Testis (tissue), 3 donors: ENCODE measurements around the gene SHISAL1. TPM values are rescaled to one million over a fixed set of nuclear protein-coding genes. Genes with fewer than 3 reads are reported as not detected.

Experiments used
- DNase-seq: peaks from one replicate; pipeline ENCODE4 v3.0.0-alpha.2; 2019
- H3K27ac ChIP-seq, 2 donors: fragments of 200-600 bp; sonication (generic); one replicate each; pipeline ENCODE4 v1.5.1; 2019
- H3K27me3 ChIP-seq: fragments of 200-600 bp; sonication (generic); one replicate; pipeline ENCODE4 v1.5.1; 2019
- H3K36me3 ChIP-seq: fragments of 200-600 bp; sonication (generic); one replicate; pipeline ENCODE4 v1.5.1; 2017; ENCODE audit warnings: low read depth; ENCODE audit errors: missing control alignments
- H3K4me1 ChIP-seq: fragments of 200-600 bp; sonication (generic); one replicate; pipeline ENCODE4 v1.5.1; 2019
- H3K4me3 ChIP-seq, 2 donors: fragments of 200-600 bp; sonication (generic); one replicate each; pipeline ENCODE4 v1.5.1; 2017 to 2019
- H3K9me3 ChIP-seq: fragments of 200-600 bp; sonication (generic); one replicate; pipeline ENCODE4 v1.5.1; 2017
- CTCF ChIP-seq, 3 experiments: fragments of 450-650 bp in 2 of 3; fragments of 200-600 bp in 1 of 3; sonication (generic) in 1 of 3; IDR thresholded peaks; one replicate each; pipeline ENCODE4 v1.5.1; 2016 to 2019; ENCODE audit warnings: antibody characterized with exemption in 3 of 3, mild to moderate bottlenecking in 2 of 3, moderate library complexity in 1 of 3
- POLR2A ChIP-seq: fragments of 450-650 bp; IDR thresholded peaks from one replicate; pipeline ENCODE4 v1.6.1; 2017; ENCODE audit warnings: antibody characterized with exemption, mild to moderate bottlenecking, moderate library complexity
- WGBS, 2 donors: methylation state at CpG; one replicate each; pipeline ENCODE4 v1.1.5; 2018; 5-methylcytosine and 5-hydroxymethylcytosine counted together
- intact Hi-C: fragments of 100-400 bp; cut with DNase I; formaldehyde crosslinking; loops from one replicate; pipeline ENCODE4 v1.15.1; 2023; ENCODE audit warnings: low total_unique reads
- polyA plus RNA-seq: library from polyadenylated mRNA; stranded (reverse); fragments of 350-450 nt; fragmentation: Illumina TruSeq; extraction: RNeasy Lipid Tissue Mini Kit (QIAGEN cat#74804); gene quantifications from one replicate; pipeline ENCODE4 v1.2.3, GENCODE V29; 2014; ENCODE audit warnings: low read depth, low replicate concordance; ENCODE audit not compliant: insufficient read depth
- total RNA-seq, 2 donors: library from RNA; depleted of rRNA; stranded (reverse); fragments of >200 nt; gene quantifications; one replicate each; pipeline ENCODE4 v1.2.3, GENCODE V29; 2016

SHISAL1 gene
- total and polyA plus RNA-seq, 3 donors from 2014 or later, result 3.0 to 3.9 (median 3.1) TPM

GRCh38 chr22:44278243-44279068, 34.3 kb downstream of the SHISAL1 start:
- TF ChIP-seq CTCF (IDR thresholded peaks at IDR 0.05), result no peak
- H3K4me1 ChIP-seq, result no peaks in the 10 kb centered on the region
- WGBS, 2 donors, result 90 to 91% methylated on average over 16 to 17 of the region's 17 CpGs

GRCh38 chr22:44277386-44278135, 35.2 kb downstream of the SHISAL1 start:
- no peak overlapping the region for H3K4me3 ChIP-seq
- no peak for DNase-seq
- H3K9me3 ChIP-seq, result no peaks in the 10 kb centered on the region
- intact Hi-C loops, result no loop called here
- no peaks in the 10 kb centered on the region for H3K36me3 ChIP-seq
- WGBS, 2 donors, result 90 to 91% methylated on average over 13 of the region's 13 CpGs
- no peaks in the 10 kb centered on the region for H3K4me1 ChIP-seq
- H3K27me3 ChIP-seq, result no peaks in the 10 kb centered on the region
- TF ChIP-seq CTCF (IDR thresholded peaks at IDR 0.05), result no peak
- TF ChIP-seq POLR2A, result no peak
- H3K27ac ChIP-seq, result no peak overlapping the region

More at GRCh38 chr22:44278243-44279068, 34.3 kb downstream of the SHISAL1 start:
- H3K27ac ChIP-seq, result no peak overlapping the region
- intact Hi-C loops, result no loop called here
- H3K9me3 ChIP-seq, result no peaks in the 10 kb centered on the region
- H3K27me3 ChIP-seq, result no peaks in the 10 kb centered on the region
- no peak for DNase-seq
- H3K36me3 ChIP-seq, result no peaks in the 10 kb centered on the region
- no peak overlapping the region for H3K4me3 ChIP-seq

GRCh38 chr22:44276706-44277356, 35.9 kb downstream of the SHISAL1 start:
- intact Hi-C loops, result no loop called here
- no peak for DNase-seq

GRCh38 chr22:44276041-44276440, 36.7 kb downstream of the SHISAL1 start:
- Histone ChIP-seq H3K4me3 (no peak overlapping the region), H3K4me1 (no peaks in the 10 kb centered on the region), H3K27ac (no peak overlapping the region), H3K36me3 (no peaks in the 10 kb centered on the region), H3K9me3 (no peaks in the 10 kb centered on the region), H3K27me3 (no peaks in the 10 kb centered on the region)
- TF ChIP-seq POLR2A (no peak), CTCF (IDR thresholded peaks at IDR 0.05) (no peak)
- 84 to 87% methylated on average over 10 of the region's 10 CpGs for WGBS, 2 donors
- no peak for DNase-seq
- intact Hi-C loops, result no loop called here

More at GRCh38 chr22:44276706-44277356, 35.9 kb downstream of the SHISAL1 start:
- Histone ChIP-seq H3K4me1 (no peaks in the 10 kb centered on the region), H3K9me3 (no peaks in the 10 kb centered on the region), H3K27me3 (no peaks in the 10 kb centered on the region), H3K4me3 (no peak overlapping the region), H3K36me3 (no peaks in the 10 kb centered on the region), H3K27ac (no peak overlapping the region)
- 70 to 75% methylated on average over 18 of the region's 18 CpGs for WGBS, 2 donors
- TF ChIP-seq POLR2A (no peak), CTCF (IDR thresholded peaks at IDR 0.05) (no peak)
